HL-60 (cell line): ENCODE measurements around the gene SUN1.
A peak's percentile ranks its signal among the peaks of the same experiment; 100 is the strongest.

Source experiments
- DNase-seq, 2 experiments: peaks; one replicate each; pipeline ENCODE4 v3.0.0-alpha.2; 2010 to 2020; ENCODE audit warnings: low read depth in 1 of 2, low spot score in 1 of 2
- H3K27ac ChIP-seq: fragments of 250-450 bp; sonication (Bioruptor Pico); replicated peaks from 2 replicates; pipeline ENCODE4 v1.5.1; 2020; ENCODE audit warnings: mild to moderate bottlenecking, moderate library complexity
- H3K27me3 ChIP-seq: fragments of 250-450 bp; sonication (Bioruptor Pico); 2 replicates; pipeline ENCODE4 v1.5.1; 2021; ENCODE audit warnings: mild to moderate bottlenecking, moderate library complexity; ENCODE audit not compliant: insufficient read depth, poor library complexity, severe bottlenecking
- H3K4me3 ChIP-seq: replicated peaks from 2 replicates; pipeline ENCODE4 v1.5.1; 2011; ENCODE audit warnings: mild to moderate bottlenecking, control low read depth, low read length; ENCODE audit not compliant: insufficient read depth
- GABPA ChIP-seq: IDR thresholded peaks from 2 replicates; pipeline ENCODE4 v1.6.1; 2012; ENCODE audit warnings: low read depth
- POLR2AphosphoS5 ChIP-seq: IDR thresholded peaks from 2 replicates; pipeline ENCODE4 v1.6.1; 2012; ENCODE audit warnings: low read depth
- SPI1 ChIP-seq: IDR thresholded peaks from 2 replicates; pipeline ENCODE4 v1.6.1; 2012; ENCODE audit warnings: low read depth, mild to moderate bottlenecking, borderline replicate concordance
- TF ChIP-seq, protein P1 (sequence below): IDR thresholded peaks from one replicate; pipeline ENCODE4 v1.5.1; 2011; ENCODE audit warnings: low read length, control low read depth, inconsistent platforms; ENCODE audit not compliant: insufficient read depth
- TF ChIP-seq, protein P2 (sequence below): IDR thresholded peaks from 2 replicates; pipeline ENCODE4 v1.6.1; 2012; ENCODE audit warnings: low read depth; ENCODE audit not compliant: insufficient replicate concordance

Gene SUN1

DNA sequence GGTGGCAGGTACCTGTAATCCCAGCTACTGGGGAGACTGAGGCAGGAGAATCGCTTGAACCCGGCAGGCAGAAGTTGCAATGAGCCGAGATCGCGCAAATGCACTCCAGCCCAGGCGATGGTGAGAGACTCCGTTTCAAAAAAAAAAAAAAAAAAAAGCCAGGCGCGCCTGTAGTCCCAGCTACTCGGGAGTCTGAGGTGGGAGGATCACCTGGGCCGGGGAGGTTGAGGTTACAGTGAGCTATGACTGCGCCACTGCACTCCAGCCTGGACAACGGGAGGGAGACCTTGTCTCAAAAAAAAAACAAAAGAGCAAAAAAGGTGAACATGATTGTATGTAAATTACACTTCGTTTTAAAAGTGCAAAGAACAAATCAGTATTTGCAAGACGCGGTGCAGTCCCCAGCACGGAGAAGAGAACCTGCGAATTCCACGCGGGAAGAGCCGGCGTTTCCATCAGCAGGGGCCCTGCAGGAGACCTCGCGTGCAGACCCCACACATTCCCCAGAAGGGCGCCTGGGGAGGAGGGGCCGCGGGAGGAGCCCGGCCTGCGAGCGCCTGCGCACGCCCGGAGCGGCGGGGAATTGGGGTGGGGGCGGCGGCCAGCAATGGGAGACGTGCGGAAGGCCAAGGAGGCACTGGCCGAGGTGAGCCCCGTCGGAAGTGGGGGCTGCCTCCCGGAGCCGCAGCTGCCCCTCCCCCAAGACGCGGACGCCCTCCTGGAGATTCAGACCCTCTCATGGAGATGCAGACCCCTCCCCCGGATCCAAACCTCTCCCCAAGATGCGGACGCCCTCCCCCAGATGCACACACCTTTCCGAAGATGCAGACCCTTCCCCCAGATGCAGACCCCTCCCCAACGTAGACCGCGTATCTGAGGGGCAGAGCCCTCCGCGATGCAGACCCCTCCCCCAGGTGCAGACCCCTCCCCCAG lies 16.7 kb upstream of the SUN1 start:
- TF ChIP-seq SPI1 (no peak), POLR2AphosphoS5 (no peak), GABPA (no peak)
- TF ChIP-seq, protein P1, sequence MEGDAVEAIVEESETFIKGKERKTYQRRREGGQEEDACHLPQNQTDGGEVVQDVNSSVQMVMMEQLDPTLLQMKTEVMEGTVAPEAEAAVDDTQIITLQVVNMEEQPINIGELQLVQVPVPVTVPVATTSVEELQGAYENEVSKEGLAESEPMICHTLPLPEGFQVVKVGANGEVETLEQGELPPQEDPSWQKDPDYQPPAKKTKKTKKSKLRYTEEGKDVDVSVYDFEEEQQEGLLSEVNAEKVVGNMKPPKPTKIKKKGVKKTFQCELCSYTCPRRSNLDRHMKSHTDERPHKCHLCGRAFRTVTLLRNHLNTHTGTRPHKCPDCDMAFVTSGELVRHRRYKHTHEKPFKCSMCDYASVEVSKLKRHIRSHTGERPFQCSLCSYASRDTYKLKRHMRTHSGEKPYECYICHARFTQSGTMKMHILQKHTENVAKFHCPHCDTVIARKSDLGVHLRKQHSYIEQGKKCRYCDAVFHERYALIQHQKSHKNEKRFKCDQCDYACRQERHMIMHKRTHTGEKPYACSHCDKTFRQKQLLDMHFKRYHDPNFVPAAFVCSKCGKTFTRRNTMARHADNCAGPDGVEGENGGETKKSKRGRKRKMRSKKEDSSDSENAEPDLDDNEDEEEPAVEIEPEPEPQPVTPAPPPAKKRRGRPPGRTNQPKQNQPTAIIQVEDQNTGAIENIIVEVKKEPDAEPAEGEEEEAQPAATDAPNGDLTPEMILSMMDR, result no peak
- TF ChIP-seq, protein P2, sequence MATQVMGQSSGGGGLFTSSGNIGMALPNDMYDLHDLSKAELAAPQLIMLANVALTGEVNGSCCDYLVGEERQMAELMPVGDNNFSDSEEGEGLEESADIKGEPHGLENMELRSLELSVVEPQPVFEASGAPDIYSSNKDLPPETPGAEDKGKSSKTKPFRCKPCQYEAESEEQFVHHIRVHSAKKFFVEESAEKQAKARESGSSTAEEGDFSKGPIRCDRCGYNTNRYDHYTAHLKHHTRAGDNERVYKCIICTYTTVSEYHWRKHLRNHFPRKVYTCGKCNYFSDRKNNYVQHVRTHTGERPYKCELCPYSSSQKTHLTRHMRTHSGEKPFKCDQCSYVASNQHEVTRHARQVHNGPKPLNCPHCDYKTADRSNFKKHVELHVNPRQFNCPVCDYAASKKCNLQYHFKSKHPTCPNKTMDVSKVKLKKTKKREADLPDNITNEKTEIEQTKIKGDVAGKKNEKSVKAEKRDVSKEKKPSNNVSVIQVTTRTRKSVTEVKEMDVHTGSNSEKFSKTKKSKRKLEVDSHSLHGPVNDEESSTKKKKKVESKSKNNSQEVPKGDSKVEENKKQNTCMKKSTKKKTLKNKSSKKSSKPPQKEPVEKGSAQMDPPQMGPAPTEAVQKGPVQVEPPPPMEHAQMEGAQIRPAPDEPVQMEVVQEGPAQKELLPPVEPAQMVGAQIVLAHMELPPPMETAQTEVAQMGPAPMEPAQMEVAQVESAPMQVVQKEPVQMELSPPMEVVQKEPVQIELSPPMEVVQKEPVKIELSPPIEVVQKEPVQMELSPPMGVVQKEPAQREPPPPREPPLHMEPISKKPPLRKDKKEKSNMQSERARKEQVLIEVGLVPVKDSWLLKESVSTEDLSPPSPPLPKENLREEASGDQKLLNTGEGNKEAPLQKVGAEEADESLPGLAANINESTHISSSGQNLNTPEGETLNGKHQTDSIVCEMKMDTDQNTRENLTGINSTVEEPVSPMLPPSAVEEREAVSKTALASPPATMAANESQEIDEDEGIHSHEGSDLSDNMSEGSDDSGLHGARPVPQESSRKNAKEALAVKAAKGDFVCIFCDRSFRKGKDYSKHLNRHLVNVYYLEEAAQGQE, result no peak

DNA sequence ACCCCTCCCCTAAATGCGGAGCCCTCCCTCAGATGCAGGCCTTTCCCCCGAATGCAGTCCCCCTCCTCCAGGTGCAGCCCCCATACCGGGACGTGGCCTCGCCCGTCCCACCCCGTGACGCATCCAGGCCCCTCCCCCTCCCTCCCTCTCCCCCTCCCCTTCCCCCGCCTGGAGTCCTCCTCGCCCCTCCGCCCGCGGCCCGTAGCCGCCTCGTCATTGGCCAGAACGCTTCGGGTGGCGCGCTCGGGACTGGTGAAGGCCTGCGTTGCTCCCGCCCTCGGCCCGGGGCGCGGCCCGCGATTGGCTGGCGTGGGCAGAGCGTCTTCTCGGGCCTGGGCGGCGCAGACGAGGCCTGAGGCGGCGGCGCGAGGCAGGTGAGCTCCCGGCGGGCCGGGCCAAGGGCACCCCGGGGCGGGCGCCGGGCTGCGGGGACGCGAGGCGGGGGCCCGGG lies 16.0 kb upstream of the SUN1 start:
- Histone ChIP-seq H3K27me3 (peaks cover 14% of the 10 kb centered on the region), H3K4me3 (peak overlapping the region; percentile 68), H3K27ac (no peak overlapping the region)
- peak; percentile 90 to 94 for DNase-seq
- TF ChIP-seq, protein P2, result no peak
- TF ChIP-seq SPI1 (no peak), POLR2AphosphoS5 (no peak), GABPA (no peak)
- TF ChIP-seq, protein P1, result no peak

More for the DNA sequence above, 16.7 kb upstream of the SUN1 start:
- no peak overlapping the region for H3K27ac ChIP-seq
- H3K4me3 ChIP-seq, result peak overlapping the region; percentile 68; the same call in 1 of the 2 replicates
- H3K27me3 ChIP-seq, result peaks cover 14% of the 10 kb centered on the region
- DNase-seq, result no peak

DNA sequence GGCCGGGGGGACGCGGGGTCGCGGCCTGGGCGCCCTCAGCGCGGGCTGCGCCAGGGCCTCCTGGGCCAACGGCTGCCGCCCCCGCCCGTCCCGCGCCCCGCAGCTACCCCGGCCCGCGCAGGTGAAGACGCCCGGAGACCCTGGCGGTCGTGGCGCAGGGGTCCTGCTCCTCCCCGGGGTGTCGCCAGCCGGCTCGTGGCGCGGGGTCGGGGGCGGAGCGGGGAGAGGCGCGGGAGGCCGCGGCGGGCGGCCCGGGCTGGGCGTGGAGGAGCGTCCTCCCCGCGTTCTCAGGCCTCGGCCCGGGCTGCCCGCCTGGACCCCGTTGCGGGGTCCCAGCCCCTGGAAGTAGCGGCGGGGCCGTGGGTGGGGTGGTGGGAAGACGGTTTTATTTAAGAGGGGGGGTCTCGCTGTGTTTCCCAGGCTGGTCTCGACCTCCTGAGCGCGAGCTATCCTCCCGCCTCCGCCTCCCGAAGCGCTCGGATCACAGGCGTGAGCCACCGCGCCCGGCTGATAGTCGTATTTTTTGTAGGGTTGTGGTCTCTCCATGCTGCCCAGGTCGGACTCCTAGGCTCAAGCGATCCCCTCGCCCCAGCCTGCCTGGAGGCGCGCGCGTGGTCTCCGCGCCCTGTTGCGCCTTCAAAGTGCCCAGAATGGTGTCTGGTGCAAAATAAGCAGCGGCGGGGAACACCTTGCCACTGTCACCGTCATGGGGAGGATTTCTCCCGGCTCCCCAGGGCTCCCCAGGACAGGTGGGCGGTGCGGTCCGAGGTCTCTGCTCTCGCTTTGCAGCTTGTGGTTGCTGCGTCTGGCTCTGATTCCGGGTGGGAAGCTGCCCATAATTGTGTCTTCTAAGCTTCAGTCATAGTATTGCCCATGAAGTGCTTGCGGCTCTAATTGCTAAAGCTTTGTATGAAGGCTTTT lies 15.3 kb upstream of the SUN1 start:
- H3K4me3 ChIP-seq, result peak overlapping the region; percentile 68
- peaks cover 14% of the 10 kb centered on the region for H3K27me3 ChIP-seq
- H3K27ac ChIP-seq, result no peak overlapping the region
- TF ChIP-seq SPI1 (no peak), GABPA (no peak), POLR2AphosphoS5 (no peak)
- TF ChIP-seq, protein P1, result no peak
- TF ChIP-seq, protein P2, result no peak
- DNase-seq, result no peak
